NCI-H2107 (cell line): Measurements from ENCODE around the gene GABARAPL1.
A peak's percentile ranks its signal among the peaks of the same experiment; 100 is the strongest.
"Not testable (repeated sequence)": the region's sequence is repeated elsewhere in the genome, so short reads cannot be mapped to it uniquely, and the experiment has no call there.

ENCODE experiments used
- DNase-seq: peaks from one replicate; lab custom pipeline; 2025; lab: John Stamatoyannopoulos, UW

The GABARAPL1 gene

DNA sequence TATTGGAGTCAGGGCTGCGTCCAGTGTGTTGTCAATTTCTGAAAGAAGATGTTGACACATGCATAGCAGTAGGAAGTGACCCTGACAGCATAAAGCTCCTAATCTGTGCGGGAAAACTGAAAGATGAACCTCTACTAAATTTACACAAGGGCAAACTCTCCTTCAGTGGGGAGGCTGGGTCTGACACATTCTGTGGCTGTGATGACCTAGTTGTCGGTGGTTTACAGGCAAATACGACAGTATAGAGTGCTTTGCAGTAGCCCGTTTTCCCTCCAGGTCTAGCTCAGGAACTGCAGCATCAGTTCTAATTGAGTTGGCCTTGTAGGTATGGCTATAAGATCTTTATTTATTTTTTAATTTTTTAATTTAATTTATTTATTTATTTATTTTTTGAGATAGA is 14.8 kb upstream of the GABARAPL1 start:
- DNase-seq: no peak

DNA sequence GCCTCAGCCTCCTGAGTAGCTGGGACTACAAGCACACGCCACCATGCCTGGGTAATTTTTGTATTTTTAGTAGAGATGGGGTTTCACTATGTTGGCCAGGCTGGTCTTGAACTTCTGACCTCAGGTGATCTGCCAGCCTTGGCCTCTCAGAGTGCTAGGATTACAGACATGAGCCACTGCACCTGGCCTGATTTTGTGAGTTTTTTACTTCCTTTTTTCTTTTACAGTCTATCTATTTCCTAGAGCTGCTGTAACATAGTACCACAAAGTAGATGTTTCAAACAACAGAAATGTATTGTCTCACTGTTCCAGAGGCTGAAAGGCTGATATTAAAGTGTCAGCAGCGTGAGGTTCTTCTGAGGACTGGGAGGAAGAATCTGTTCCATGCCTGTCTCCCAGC is 8.2 kb upstream of the GABARAPL1 start:
- DNase-seq: not testable (repeated sequence)

DNA sequence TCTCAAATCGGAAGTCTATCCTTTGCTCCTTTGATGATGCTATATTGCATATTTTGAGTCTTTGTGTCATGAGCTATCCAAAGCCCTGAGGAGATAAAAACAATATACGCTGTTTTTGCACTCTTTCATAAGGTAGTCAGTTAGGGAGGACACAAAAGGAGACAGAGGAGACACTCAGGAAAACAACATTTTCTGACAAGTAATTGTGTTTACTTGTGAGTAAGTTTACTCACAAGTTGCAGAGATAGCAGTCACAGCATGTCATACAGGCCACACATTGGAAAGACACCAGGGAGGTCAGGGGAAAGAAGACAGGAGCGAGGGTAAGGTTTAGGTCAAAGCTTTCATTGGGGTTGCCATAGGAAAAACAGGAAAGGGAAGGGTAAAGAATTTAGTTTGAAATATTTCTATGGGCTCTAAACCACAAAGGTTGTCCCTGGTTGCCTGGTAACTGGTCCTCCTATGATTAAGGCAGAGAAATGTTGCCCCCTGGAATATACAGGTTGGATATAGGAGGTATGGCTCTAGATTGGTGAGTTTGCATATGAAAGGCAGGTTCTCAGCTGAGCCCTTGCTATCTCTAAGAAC is 7.4 kb upstream of the GABARAPL1 start:
- DNase-seq: no peak

DNA sequence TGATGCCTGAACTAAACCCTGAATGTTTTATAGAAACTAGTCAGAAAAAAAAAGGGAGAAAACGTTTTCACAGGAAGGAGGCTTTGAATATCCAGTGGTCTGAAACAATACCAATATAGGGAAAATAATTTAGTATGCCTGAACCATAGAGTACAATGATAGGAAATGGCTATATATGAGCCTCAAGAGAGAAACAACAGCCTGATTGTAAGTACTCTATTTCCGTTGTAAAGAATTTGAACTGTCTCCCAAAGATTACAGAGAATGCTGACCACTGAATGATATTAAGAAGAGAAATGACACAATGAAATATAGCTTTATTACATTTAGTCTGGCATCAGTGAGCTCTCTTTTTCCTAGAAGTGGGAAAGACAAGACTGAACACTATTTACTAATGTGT is 5.5 kb upstream of the GABARAPL1 start:
- DNase-seq: no peak

DNA sequence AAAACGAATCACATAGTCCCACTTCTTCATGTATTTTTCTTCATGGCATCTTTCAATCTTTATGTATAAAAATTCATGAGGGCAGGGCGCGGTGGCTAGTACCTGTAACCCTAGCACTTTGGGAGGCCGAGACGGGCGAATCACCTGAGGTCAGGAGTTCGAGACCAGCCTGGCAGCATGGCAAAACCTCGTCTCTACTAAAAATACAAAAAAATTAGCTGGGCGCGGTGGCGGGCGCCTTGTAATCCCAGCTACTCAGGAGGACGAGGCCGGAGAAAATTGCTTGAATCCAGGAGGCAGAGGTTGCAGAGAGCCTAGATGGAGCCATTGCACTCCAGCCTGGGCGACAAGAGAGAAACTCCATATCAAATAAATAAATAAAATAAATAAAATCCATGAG is 2.5 kb upstream of the GABARAPL1 start:
- no peak for DNase-seq

DNA sequence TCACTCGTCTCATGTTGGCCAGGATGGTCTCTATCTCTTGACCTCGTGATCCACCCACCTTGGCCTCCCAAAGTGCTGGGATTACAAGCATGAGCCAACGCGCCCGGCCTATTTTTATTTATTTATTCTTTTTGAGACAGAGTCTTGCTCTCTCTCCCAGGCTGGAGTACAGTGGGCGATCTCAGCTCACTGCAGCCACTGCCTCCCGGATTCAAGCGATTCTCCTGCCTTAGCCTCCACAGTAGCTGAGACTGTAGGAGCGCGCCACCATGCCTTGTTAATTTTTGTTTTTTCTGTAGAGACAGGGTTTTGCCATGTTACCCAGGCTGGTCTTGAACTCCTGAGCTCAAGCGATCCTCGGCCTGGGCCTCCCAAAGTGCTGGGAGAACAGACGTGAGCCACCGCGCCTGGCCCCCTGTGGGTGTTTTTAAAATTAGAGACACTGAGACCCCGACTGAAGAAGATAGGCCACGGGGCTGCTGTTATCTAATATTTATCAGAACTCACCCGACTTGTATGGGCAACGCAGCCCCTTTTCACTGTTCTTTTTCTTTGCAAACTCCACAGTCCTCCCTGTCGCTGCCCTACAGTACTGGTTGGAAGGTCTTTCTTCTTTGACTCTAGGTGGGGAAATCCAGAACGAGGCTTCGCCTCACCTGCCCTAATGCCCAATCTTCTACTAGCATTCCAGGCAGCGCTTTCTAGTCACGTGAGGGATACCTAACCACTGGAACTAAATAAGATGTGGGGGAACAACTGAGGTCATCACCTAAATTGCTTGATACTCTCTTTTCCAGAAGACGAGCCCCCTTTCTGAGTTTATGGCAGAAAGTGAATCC is 1.4 kb upstream of the GABARAPL1 start:
- no peak for DNase-seq

DNA sequence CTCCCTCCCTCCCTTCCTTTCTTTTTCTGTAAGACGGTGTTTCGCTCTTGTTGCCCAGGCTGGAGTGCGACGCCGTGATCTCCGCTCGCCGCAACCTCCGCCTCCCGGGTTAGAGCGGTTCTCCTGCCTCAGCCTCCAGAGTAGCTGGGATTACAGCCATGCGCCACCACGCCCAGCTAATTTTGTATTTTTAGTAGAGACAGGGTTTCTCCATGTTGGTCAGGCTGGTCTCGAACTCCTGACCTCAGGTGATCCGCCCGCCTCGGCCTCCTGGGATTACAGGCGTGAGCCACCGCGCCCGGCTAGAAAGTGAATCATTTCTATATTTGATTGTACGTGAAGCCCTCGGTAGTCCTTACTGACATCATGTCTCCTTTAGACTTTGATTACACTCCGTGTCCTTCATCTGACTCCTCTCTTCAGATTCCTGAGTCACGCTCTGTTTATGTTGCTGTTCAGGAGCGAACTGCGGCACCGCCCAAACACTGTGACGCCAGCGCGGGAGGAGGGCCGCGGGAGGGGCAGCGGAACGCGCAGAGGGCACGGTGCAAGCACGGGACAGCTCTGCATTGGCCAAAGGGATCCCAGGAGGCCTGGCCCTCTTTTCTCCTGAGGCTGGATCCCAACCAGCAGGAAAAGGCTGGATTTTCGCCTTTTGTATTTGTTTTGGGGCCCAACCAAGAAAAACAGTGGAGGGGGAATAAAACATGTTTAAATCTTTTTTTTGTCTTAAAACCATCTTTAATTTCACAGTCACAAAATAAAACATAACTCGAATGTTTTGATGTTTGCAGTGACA is 538 bp upstream of the GABARAPL1 start:
- DNase-seq: peak; percentile 42

DNA sequence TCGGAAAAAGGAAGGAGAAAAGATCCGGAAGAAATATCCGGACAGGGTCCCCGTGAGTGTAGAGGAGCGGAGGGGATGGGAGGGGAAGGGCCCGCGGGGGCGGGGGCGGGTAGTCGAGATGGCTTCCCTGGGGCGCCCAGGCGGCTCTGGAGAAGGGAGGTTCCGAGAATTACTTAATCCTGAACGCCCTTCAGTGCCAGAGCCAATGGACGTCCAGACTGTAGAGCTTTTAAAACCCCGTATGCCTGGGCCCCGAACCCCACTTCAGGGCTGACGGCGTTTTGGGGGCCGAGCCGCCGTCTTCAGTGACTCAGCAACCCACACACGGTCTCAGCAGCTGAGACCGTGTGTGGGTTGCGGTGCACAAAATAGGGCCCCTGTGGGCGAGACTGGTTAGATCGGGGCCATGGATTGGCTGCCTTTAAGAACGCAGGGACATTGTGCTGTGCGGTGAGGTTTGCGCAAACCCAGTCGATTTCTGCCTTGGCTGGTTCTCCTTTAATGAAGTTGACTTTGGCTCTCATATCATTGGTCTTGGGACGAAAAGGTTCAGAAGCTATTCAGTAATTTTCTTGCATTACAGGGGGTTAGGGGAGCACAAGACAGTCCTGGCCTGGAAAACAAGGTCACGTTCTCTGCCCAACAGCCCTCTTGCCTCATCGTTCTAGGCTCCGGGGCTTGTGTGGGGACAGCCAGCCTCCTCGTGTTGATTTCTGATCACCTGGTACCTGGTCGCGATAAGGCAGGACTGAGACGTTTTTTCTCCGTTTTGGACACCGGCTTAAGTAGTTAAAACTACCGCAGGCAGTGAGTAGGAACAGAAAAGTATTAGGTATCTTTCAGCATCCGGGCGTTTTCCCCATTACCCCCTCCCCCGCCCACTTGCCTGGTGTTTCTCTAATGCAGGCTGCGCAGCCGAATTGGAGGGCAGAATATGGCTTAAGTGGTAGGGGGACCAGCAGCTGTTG is 775 bp downstream of the GABARAPL1 start:
- DNase-seq: no peak

DNA sequence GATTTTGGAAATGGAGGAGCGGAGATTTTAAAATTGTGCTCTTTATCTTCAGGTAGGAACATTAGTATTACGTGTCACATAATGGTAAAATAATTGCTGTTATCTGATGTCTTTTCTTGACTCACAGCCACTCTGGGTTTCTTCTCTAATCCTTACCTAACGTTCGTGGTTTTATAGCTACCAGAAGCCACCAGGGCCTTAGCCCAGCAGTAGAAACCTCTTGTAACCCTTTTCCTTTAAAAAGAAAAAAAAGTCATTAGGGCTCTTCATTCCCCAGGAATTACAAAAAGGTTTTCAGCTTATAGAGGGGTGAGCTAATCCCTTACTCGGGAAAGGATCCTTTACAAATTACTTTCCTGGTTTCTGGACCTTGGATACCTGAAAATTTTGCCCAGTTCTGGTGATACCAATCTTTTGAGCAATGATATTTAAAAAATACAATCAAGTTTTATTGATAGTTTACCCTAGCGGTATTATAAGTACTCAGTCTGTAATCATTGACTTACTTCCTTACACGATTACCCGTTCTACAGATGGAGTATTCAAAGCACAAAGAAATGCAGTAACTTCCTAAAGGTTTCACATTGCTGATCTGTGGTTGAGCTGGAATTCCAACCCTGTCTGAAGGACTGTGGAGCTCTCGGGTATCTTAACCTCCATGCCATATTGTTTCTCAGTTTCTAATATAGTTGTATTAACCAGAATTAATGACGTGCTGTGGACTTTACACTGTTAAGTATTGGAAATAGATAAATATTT is 1.6 kb downstream of the GABARAPL1 start:
- DNase-seq: no peak

DNA sequence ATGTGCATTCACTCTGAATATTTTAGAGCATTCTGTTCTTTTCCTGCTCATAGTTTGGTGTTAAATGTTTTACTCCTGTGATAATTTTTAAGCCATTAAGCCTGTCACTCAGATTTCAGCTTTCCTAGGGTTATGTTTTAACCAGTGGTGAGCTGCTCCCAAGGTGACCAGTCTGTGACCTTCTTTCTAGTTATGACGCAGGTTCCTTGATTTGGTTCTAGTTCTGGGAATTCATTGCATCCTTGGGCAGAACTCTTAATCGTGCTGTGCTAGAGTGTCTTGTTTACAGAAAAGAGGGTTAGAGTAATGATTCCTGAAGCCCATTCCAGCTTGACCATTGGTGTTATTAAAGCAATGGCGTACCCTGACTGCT is 2.2 kb downstream of the GABARAPL1 start:
- no peak for DNase-seq

DNA sequence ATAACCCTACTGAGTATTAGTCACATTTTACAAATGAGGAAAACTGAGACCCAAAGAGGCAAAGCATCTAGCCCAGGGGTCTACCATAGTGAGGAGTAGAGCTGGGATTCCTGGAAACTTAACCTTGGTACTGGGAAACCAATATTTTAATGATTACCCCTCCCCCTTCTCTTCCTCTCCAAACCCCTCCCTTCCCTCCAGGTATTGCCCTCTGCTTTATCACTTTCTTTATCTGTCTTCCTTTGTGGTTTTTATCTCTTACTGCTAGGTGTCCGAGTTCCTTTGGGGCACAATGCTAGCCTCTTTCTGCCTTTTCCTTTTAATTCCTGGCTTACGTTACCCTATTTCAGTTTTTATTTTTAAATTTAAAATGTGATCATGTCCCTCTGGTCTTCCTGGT is 2.8 kb downstream of the GABARAPL1 start:
- DNase-seq: no peak

DNA sequence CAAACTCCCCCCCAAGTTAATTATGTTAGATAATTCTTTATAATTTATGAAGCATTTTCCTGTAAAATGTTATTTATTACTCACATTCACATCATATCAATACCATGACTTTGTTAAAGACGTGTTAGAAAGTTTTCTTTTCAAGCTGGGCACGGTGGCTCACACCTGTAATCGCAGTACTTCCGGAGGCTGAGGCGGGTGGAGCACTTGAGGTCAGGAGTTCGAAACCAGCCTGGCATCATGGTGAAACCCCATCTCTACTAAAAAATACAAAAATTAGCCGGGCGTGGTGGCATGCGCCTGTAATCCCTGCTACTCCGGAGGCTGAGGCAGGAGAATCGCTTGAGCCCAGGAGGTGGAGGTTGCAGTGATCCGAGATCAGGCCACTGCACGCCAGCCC is 3.3 kb downstream of the GABARAPL1 start:
- DNase-seq: not testable (repeated sequence)

DNA sequence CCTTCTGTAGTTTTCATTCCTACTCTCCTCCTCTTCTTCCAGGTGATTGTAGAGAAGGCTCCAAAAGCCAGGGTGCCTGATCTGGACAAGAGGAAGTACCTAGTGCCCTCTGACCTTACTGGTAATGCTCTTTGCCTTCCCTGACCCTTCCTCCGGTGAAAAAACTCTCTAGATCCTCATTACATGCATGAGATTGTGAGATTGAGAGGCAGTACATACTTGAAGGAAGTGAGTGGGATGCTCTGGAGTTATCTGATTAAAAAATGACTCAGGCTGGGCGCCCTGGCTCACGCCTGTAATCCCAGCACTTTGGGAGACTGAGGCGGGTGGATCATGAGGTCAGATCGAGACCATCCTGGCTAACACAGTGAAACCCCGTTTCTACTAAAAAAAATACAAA is 5.3 kb downstream of the GABARAPL1 start:
- no peak for DNase-seq

DNA sequence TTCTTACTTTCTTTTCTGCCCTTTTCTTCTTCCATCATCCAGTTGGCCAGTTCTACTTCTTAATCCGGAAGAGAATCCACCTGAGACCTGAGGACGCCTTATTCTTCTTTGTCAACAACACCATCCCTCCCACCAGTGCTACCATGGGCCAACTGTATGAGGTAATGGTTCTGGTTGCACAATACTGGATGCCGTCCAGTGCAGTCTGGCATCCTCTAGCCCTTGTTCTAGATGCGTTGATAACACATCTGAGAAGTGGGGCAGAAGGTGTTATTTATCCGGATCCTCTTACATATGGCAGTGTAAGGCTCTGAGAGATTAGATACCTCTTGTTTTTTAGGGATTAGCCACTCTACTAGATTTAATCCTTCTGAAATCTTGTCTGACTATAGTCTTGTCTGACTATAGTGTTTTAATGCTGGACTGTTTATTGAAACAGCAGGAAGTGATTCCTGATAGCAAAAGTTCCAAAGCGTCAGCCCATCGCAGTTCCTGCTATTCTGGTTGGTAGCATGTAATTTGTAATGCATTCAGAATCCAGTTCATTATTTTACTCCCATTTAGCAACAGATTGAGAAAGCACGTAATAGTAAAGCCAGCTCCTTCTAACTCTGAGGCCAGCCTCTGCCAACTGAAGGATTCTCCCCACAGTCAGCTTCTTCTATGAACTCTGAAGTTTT is 7.9 kb downstream of the GABARAPL1 start:
- no peak for DNase-seq

DNA sequence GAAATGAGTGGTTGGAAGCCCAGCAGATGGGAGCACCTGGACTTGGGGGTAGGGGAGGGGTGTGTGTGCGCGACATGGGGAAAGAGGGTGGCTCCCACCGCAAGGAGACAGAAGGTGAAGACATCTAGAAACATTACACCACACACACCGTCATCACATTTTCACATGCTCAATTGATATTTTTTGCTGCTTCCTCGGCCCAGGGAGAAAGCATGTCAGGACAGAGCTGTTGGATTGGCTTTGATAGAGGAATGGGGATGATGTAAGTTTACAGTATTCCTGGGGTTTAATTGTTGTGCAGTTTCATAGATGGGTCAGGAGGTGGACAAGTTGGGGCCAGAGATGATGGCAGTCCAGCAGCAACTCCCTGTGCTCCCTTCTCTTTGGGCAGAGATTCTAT is 9.2 kb downstream of the GABARAPL1 start:
- DNase-seq: no peak

DNA sequence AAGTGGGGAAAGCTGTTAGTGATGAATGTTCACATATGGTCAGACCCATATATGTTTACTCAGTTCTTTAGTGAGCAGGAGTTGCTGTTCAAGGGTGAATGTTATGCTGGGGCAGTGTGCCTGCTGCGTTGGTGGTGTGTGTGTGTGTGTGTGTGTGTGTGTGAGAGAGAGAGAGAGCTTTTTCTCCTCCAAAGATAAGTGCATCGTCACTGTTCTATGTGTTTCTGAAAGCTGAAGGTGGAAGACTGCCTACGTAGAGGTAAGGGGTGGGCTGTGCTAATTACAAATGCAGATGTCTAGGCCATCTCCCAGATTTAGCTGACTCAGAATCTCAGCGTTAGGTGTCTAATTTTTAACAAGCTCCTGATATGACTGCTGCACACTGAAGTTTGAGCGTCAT is 10.5 kb downstream of the GABARAPL1 start:
- DNase-seq: no peak

DNA sequence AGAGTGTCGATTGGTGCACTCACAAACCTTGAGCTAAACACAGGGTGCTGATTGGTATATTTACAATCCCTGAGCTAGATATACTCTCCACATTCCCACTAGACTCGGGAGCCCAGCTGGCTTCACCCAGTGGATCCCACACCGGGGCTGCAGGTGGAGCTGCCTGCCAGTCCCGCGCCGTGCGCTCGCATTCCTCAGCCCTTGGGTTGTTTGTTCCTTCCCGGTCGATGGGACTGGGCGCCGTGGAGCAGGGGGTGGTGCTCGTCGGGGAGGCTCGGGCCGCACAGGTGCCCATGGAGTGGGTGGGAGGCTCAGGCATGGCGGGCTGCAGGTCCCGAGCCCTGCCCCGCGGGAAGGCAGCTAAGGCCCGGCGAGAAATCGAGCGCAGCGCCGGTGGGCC is 12.7 kb downstream of the GABARAPL1 start:
- not testable (repeated sequence) for DNase-seq

DNA sequence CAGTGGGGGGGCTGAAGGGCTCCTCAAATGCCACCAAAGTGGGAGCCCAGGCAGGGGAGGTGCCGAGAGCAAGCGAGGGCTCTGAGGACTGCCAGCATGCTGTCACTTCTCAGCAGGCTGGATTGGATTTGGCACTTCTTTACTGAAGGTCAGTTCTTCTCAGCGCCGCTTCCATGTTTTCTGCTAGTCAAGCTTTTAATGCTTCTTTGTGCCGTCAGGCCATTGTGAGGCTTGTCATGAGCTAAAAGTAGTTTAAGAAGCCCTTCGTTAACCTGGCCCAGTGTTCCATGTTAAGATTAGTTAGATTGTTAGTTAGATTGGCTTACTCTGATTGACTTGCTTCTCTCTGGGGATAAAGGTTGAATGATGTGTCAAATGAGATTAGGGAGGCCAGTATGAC is 13.4 kb downstream of the GABARAPL1 start:
- no peak for DNase-seq

DNA sequence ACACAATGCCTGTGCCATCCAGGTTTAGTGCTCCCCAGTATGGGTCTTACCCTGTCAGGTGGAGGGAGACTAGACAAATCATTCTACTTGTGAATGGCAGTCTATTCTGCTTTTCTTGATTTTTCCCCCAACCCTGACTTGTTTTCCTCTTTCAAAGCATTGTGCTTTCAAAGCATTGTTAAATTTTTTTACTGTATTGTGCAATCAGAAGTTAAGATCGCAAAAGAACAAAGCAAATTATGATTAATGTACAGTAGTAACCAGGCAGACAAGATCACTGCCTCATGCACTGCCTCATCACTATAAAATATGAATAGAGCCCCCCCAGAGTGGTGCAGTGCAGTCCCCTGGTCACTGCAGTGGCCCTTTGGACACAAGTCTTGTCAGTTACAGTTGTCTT is 14.1 kb downstream of the GABARAPL1 start:
- DNase-seq: no peak

DNA sequence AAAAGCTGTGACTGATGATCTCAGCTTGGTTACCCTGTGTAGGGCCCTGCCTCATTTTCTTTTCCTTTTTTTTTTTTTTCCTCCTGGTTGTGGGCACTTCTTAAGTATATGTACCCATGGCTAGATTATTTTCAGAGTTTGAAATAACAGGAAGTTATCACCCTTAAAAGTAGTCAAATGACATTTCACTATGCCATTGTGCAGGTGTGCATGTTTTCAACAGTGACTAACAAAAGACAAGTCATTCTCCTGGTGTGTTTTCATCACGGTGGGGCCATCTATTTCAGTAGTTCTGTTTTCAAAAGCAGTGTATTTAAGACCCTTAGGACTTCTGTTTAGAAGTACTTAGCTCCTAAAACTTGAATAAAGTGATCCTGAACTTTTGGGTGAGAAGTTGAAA is 15.0 kb downstream of the GABARAPL1 start:
- DNase-seq: no peak

DNA sequence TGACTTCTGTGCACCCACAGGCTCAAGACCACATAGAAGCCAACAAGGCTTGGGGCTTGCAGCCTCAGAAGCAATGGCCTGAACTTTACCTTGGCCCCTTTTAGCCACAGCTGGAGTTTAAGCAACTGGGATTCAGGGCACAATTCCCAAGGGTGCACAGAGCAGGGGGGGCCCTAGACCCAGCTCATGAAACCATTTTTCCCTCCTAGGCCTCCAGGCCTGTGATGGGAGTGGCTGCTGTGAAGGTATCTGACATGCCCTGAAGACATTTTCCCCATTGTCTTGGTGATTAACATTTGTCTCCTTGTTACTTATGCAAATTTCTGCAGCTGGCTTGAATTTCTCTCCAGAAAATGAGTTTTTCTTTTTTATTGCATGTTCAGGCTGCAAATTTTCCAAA is 21.9 kb downstream of the GABARAPL1 start:
- no peak for DNase-seq
